DND-41 (cell line): ENCODE data around the gene TTC4.

ENCODE experiments used
- ATAC-seq: fragments of 200-7000 bp; cut with Tn5 transposase; 3 replicates; pipeline ENCODE4 v1.9.1; 2021; ENCODE audit warnings: low read depth; ENCODE audit not compliant: insufficient read depth
- DNase-seq: peaks from one replicate; pipeline ENCODE4 v3.0.0-alpha.2; 2020
- H2AFZ ChIP-seq: 2 replicates; pipeline ENCODE4 v1.6.0; 2012; ENCODE audit warnings: low read depth, low read length
- H3K27ac ChIP-seq: 2 replicates; pipeline ENCODE4 v1.5.1; 2012; ENCODE audit warnings: low read length, inconsistent platforms
- H3K27me3 ChIP-seq: fragments of 200-600 bp; sonication (generic); 2 replicates; pipeline ENCODE4 v1.6.0; 2012; ENCODE audit warnings: low read length, mild to moderate bottlenecking, inconsistent platforms; ENCODE audit not compliant: insufficient read depth, poor library complexity
- H3K36me3 ChIP-seq: 2 replicates; pipeline ENCODE4 v1.5.1; 2012; ENCODE audit warnings: low read length, inconsistent platforms; ENCODE audit not compliant: insufficient read depth
- H3K4me1 ChIP-seq: 2 replicates; pipeline ENCODE4 v1.5.1; 2012; ENCODE audit warnings: mild to moderate bottlenecking, low read length; ENCODE audit not compliant: insufficient read depth
- H3K4me2 ChIP-seq: 2 replicates; pipeline ENCODE4 v1.6.0; 2012; ENCODE audit warnings: mild to moderate bottlenecking, moderate library complexity, low read length, inconsistent platforms; ENCODE audit not compliant: insufficient read depth
- H3K4me3 ChIP-seq, 2 experiments: fragments of 200-600 bp in 1 of 2; shearing (Covaris generic) in 1 of 2; 2 replicates each; pipeline ENCODE4 v1.5.1; 2012 to 2016; ENCODE audit warnings: inconsistent platforms in 2 of 2, low read length in 2 of 2, mild to moderate bottlenecking in 2 of 2, low read depth in 1 of 2, moderate library complexity in 1 of 2
- H3K79me2 ChIP-seq: 2 replicates; pipeline ENCODE4 v1.6.0; 2012; ENCODE audit warnings: low read length, inconsistent platforms; ENCODE audit not compliant: insufficient read depth
- H3K9ac ChIP-seq: 2 replicates; pipeline ENCODE4 v1.6.0; 2012; ENCODE audit warnings: low read depth, mild to moderate bottlenecking, inconsistent platforms, low read length, moderate library complexity
- H3K9me3 ChIP-seq: 2 replicates; pipeline ENCODE4 v1.5.1; 2012; ENCODE audit warnings: low read length, moderate library complexity, mild to moderate bottlenecking, inconsistent platforms; ENCODE audit not compliant: insufficient read depth, severe bottlenecking
- H4K20me1 ChIP-seq: 2 replicates; pipeline ENCODE4 v1.6.0; 2012; ENCODE audit warnings: low read length; ENCODE audit not compliant: insufficient read depth
- EZH2 ChIP-seq: IDR thresholded peaks from 3 replicates; pipeline ENCODE4 v1.6.1; 2012; ENCODE audit warnings: borderline replicate concordance, low read depth, mild to moderate bottlenecking, moderate library complexity, low read length, inconsistent platforms; ENCODE audit not compliant: severe bottlenecking
- TF ChIP-seq, protein P1 (sequence below): IDR thresholded peaks from 2 replicates; pipeline ENCODE4 v1.5.1; 2012; ENCODE audit warnings: borderline replicate concordance, low read length, moderate library complexity, mild to moderate bottlenecking; ENCODE audit not compliant: poor library complexity, severe bottlenecking; ENCODE audit errors: extremely low read depth

The TTC4 gene

GRCh38 chr1:54743416-54744226, 28.0 kb downstream of the TTC4 start:
- Histone ChIP-seq H3K36me3 (peaks cover 48% of the 10 kb centered on the region), H3K9ac (no peak overlapping the region), H4K20me1 (peaks cover 5% of the 10 kb centered on the region; the same call in 1 of the 2 replicates), H3K4me1 (no peaks in the 10 kb centered on the region), H3K79me2 (no peaks in the 10 kb centered on the region), H2AFZ (no peak overlapping the region), H3K9me3 (no peaks in the 10 kb centered on the region), H3K27me3 (no peaks in the 10 kb centered on the region), H3K4me2 (no peak overlapping the region), H3K27ac (no peak overlapping the region), H3K4me3 (no peak overlapping the region)
- TF ChIP-seq, protein P1, sequence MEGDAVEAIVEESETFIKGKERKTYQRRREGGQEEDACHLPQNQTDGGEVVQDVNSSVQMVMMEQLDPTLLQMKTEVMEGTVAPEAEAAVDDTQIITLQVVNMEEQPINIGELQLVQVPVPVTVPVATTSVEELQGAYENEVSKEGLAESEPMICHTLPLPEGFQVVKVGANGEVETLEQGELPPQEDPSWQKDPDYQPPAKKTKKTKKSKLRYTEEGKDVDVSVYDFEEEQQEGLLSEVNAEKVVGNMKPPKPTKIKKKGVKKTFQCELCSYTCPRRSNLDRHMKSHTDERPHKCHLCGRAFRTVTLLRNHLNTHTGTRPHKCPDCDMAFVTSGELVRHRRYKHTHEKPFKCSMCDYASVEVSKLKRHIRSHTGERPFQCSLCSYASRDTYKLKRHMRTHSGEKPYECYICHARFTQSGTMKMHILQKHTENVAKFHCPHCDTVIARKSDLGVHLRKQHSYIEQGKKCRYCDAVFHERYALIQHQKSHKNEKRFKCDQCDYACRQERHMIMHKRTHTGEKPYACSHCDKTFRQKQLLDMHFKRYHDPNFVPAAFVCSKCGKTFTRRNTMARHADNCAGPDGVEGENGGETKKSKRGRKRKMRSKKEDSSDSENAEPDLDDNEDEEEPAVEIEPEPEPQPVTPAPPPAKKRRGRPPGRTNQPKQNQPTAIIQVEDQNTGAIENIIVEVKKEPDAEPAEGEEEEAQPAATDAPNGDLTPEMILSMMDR = no peak
- TF ChIP-seq EZH2 = no peak
- no peak for ATAC-seq
- DNase-seq = no peak

DNA sequence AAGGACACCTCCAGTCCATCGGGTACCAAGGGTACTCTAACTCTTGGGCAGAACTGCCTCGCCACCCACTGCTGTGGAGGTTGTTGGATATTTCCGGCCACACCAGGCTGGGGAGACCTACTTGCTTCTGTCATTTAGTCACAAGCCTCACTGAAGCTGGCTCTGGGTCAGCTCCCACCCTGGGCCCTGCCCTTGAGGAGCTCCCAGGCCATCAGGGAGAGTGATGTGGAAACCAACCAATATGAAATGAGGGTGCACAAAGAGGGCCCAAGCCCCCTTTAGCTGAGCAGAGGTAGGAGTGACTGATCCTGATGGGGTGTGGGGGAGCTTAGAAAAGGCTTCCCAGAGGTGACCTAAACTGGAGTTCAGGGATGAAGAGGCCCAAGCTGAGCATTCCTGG, 29.0 kb downstream of the TTC4 start:
- Histone ChIP-seq H3K4me2 (no peak overlapping the region), H3K27ac (no peak overlapping the region), H4K20me1 (peaks cover 5% of the 10 kb centered on the region; the same call in 1 of the 2 replicates), H3K27me3 (no peaks in the 10 kb centered on the region), H3K4me1 (no peaks in the 10 kb centered on the region), H3K9ac (no peak overlapping the region), H3K4me3 (no peak overlapping the region), H3K36me3 (peaks cover 42% of the 10 kb centered on the region), H3K79me2 (no peaks in the 10 kb centered on the region), H2AFZ (no peak overlapping the region), H3K9me3 (no peaks in the 10 kb centered on the region)
- ATAC-seq (no peak), DNase-seq (no peak)
- TF ChIP-seq, protein P1 = no peak
- TF ChIP-seq EZH2 = no peak

GRCh38 chr1:54745274-54745673, 29.6 kb downstream of the TTC4 start:
- Histone ChIP-seq H2AFZ (no peak overlapping the region), H3K27me3 (no peaks in the 10 kb centered on the region), H3K4me2 (no peak overlapping the region), H3K4me1 (no peaks in the 10 kb centered on the region), H3K79me2 (no peaks in the 10 kb centered on the region), H3K9me3 (no peaks in the 10 kb centered on the region), H3K9ac (no peak overlapping the region), H3K27ac (no peak overlapping the region), H3K36me3 (peaks cover 36% of the 10 kb centered on the region), H4K20me1 (peaks cover 5% of the 10 kb centered on the region; the same call in 1 of the 2 replicates), H3K4me3 (no peak overlapping the region)
- ATAC-seq (no peak), DNase-seq (no peak)
- TF ChIP-seq, protein P1 = no peak
- TF ChIP-seq EZH2 = no peak
